GM19043 (cell line): Measurements from ENCODE around the gene ACRV1.

Source experiments
- ATAC-seq: cut with Tn5 transposase; IDR thresholded peaks from one replicate; pipeline ENCODE4 v1.9.1; 2021; ENCODE audit warnings: low read depth; ENCODE audit not compliant: unreplicated experiment

Gene ACRV1

GRCh38 chr11:125662689-125663088, 18.0 kb downstream of the ACRV1 start:
- ATAC-seq, result no peak

DNA sequence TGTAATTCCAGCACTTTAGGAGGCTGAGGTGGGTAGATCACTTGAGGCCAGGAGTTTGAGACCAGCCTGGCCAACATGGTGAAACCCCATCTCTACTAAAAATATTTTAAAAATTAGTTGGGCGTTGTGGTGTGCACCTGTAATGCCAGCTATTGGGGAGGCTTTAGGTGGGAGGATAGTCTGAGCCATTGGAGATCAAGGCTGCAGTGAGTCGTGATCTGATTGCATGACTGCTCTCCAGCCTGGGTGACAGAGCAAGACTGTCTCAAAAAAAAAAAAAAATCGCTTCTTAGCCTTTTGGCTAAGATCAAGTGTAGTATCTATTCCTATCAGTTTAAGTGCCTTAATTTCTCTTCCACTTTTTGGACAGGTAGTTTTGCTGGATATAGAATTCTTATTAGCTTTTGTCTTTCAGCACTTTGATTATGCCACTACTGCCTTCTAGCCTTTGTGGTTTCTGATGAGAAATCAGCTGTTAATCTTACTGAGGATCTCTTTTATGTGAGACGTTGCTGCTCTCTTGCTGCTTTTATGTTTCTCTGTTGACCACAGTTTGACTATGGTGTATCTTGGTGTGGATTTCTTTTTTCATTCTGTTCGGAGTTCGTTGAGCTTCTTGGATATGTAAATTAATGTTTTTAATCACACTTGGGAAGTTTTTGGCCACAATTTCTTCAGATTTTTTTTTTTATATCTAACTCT, 31.0 kb downstream of the ACRV1 start:
- no peak for ATAC-seq

DNA sequence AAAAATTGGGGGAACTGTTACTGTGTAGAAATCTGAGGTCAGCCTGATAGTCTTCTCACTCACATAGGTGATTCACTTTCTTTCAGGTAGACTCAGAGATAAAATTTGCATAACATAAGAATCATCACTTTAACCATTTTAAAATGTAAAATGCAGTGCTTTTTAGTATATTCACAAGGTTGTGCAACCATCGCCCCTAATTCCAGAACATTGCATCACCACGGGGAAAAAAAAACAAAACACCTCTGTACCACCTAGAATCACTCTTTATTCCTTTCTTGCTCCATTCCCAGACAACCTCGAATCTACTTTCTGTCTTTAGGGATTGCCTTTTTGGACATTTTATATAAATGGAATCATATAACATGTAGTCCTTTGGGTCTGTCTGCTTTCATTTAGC, 34.8 kb downstream of the ACRV1 start:
- ATAC-seq, result no peak

DNA sequence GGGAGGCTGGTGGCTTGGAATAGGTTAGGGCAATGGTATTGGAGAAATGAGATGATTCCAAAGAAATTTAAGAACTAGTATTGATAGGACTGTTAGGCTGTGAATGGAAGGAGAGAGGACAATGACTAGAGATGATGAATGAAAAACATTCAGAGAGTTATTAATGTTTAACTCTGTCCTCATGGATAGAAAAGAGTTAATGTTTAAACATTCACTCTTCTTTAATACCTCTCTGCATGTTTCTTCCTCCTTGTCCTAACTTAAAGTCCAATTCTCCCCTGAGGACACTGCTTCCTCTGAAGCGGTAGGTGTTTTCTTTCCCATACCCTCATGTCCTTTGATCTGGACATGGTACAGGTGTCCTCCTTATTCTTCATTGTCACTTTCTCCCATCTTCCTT, 42.3 kb downstream of the ACRV1 start:
- ATAC-seq, result no peak

DNA sequence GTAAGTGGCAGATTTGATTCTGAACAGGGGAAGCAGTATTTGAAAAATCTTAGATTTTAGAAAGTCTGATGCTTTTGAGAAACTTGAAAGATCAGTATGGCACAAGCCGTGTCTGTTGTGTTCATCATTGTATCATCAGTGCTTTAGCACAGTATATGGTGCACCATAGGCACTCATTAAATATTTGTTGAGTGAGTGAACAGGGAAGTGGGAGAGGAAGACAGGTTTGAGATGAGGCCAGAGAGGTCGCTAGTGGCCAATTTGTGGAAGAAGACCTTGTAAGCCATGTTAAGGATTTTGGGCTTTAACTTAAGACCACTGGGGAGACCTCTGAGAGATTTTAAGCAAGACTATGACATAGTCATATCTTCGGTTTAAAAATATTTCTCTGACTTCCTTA, 42.8 kb downstream of the ACRV1 start:
- ATAC-seq, result no peak

GRCh38 chr11:125627236-125627910, 53.3 kb downstream of the ACRV1 start:
- ATAC-seq, result no peak

GRCh38 chr11:125626288-125626950, 54.2 kb downstream of the ACRV1 start:
- ATAC-seq, result peak; percentile 35

DNA sequence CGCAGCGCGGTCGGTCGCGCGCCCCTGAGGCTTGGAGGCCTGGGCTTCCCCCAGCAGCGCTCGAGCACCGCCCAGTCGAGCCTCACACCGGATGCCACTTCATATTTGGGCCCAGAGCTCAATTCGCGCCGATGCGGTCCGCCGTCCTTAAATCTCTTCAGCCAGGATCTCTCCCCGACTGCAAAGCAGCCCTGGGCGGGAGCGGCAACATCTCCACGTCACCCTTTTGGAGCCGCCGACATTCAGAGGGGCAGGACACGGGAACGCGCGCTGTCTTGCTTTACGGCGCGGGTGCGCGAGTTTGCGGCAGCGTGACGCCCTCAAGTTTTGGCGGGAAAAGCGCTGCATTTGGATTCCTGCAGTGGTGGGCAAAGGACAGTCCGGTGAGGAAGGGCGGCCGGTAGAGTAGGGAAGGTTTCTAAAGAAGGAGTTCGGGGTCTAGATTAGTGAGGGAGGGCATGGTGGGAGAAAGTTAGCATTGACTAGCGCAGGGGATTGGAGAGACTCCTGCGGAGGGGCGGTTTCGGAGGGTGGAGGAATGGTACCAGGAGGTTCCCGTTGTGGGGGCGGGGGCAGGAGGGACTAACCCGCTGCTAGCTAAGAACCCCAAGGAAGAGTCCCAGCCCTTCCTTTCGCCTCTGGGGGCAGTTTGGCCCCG, 54.9 kb downstream of the ACRV1 start:
- peak; percentile 83 for ATAC-seq

GRCh38 chr11:125625225-125625629, 55.4 kb downstream of the ACRV1 start:
- no peak for ATAC-seq

GRCh38 chr11:125624756-125625213, 55.9 kb downstream of the ACRV1 start, which contains the start of gene CHEK1:
Gene CHEK1, plus strand, starts transcription at chr11:125625163. Its CDS starts 1,606 bp downstream, at chr11:125626769.
- ATAC-seq, result no peak

DNA sequence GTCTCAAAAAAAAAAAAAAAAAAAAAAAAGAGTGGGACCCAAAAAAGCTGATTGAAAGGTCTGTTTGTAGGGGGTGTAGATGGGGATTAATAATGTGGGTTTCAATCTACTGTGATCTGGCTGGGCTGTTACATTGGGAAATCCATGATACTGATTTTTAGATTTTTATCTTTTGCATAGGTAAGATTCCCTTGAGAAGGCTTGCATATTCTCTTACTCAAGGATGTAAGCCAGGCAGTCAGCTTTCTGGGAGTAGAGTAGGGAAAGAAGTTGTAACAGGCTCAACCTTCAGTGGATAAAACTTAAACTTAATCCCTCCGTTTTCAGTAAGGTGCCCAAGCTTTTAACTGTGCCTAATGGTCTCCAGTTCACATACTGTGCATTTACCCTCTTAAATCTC, 57.6 kb downstream of the ACRV1 start:
- no peak for ATAC-seq

GRCh38 chr11:125621995-125622394, 58.7 kb downstream of the ACRV1 start:
- no peak for ATAC-seq
